D341Med (cell line): Measurements from ENCODE around the gene ST8SIA6.
"Not testable (repeated sequence)": the region's sequence is repeated elsewhere in the genome, so short reads cannot be mapped to it uniquely, and the experiment has no call there.

ENCODE experiments used
- DNase-seq: peaks from one replicate; pipeline ENCODE4 v3.0.0; 2012; ENCODE audit warnings: low spot score

ST8SIA6 gene

DNA sequence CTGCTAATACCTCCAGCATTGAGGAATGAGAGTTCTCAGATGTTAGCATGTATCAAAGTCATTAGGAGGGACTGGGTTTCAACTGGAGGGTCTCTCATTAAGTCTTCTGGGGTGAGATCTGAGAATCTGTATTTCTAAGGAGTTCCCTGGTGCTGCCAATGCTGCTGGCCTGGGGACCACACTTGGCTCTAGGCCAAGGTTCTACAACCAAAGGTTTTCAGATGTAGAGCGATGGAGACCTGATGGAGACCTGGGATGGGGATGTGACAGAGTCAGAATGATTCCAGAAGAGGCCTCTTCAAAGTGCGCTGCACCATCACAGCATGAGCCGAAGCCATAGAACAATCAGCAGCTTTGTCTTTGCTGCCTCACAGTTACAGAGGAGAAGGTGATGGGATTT is 27.2 kb downstream of the ST8SIA6 start:
- DNase-seq: no peak

DNA sequence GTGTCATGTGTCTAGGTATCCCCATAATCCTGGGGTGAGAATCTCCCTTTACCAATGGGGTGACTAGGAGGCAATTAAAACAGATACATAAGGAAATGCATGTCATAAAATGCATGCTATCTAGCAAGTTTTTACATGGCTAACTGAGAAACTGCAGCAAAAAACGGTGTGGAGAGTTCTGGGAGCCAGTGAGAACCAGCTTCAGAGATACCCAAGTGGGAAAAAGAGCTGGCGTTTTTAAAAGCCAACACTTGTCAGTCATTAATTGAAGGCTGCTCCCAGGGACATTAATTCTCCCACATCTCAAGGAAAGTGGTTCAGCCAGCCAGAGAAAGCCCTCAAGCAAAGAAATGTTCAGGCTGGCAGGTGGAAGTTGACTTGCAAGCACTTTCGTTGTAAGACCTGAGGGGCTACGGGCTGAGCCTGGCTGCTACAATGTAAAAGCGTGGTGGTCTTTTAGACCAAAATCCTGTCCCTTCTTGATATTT is 28.1 kb downstream of the ST8SIA6 start:
- DNase-seq: no peak

DNA sequence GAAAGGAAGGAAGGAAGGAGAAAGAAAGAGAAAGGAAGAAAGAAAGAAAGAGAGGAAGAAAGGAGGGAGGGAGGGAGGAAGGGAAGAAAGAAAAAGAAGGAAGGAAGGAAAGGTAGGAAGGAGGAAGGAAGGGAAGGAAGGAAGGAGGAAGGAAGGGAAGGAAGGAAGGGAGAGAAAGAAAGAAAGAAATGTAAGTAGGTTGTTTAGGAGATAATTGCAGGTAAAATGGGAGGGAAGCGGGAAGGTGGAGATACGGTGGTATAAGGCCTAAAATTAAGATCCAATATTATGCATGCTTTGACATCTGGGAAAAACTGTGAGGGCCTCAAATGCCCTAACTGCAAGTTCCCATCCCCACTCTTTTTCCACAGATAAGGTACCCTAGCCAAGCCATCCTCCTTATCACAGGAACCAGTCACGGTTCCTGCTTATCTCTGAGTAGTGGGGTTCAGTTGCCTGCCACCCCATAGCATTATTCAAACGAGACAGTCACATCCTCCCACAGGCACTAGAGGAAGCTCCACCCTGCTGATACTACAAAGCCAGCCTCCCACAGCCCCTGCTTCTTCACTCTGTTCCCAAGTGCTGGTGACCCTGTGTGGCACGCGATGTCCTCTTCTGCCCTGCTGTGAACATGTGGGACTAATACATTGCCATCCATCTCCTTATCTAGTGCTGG is 28.7 kb downstream of the ST8SIA6 start:
- no peak for DNase-seq

DNA sequence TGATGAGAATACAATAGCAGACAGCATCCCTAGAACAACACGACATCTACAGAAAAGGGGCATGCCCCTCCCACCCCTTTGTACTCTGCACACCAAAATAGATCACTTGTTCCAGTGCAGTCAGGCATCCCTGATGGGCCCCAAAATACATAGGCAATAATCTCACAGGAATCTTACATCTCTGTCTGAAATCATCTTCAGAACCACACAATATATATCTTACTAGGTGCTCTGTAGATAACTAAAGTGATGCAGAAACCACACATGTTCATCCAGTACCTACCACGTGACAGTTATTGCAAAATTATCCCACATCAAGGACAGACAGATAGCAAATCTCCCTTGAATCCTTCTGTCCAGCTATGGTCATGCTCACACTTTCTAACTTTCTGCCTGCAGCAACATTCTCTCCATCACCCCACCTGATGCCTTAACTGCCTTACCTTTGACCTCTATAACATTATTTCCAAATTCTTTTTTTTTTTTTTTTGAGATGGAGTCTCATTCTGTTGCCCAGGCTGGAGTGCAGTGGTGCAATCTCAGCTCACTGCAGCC is 30.7 kb downstream of the ST8SIA6 start:
- DNase-seq: no peak

DNA sequence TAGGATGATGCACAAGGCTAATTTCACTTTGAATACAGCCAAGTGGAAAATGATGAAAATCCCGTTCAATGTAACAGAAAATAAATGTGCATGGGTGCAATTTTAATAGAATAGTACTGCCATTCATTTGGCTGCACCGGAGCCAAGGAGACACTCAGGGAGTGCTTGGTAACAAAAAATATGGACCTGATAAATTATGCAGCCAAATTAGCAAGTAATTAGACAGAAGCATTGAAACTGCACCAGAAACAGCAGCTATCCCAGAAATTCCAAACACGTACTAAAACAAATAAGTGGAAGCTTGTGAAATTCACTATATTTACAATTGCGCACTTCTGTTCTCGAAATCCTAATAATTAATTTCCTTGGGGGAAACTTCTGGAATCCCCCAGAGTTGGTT is 31.5 kb downstream of the ST8SIA6 start:
- no peak for DNase-seq

DNA sequence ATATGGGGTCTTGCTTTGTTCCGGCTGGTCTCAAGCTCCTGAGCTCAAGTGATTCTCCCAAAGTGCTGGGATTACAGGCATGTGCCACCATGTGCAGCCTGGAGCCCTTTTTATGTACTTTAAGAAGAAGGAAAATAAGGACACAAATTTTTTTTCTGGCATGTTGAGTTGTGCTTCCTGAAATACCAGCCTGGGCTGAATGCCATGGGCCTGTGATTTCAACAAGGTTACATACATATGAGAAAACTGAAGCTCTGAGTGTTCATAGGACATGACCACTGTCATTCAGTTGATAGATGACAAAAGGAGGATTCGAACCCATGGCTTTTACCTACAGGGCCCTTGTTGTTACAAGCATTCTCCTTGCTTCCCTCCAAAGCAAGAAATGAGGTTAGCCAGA is 36.1 kb downstream of the ST8SIA6 start:
- no peak for DNase-seq

DNA sequence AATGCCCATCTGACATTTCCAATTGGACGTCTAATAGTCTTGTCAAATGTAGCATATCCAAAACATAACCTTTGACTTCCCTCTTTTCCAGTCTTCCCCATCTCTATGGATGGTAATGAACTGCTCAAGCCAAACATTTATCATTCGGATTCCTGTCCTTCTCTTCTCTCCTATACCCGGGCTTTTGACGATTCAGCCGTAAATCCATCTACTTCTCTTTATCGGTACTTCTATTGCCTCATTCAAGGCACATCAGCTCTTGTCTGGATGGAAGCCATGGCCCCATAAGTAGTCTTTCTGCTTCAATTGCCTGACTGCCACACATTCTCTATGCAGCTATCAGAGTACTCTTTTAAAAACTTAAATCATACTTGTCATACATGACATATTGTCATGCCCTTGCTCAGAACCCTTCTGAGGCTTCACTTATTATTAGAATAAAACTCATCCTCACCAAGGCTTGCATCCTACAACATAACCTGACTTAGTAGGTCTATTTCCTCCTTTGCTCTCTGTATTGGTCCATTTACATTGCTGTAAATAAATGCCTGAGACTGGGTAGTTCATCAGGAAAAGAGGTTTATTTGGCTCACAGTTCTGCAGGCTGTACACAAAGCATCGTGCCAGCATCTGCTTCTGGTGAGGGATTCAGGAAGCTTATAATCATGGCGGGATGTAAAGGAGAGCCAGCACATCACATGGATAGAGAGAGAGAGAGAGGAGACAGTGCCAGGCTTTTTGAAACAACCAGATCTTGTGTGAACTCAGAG is 37.8 kb downstream of the ST8SIA6 start:
- DNase-seq: no peak

DNA sequence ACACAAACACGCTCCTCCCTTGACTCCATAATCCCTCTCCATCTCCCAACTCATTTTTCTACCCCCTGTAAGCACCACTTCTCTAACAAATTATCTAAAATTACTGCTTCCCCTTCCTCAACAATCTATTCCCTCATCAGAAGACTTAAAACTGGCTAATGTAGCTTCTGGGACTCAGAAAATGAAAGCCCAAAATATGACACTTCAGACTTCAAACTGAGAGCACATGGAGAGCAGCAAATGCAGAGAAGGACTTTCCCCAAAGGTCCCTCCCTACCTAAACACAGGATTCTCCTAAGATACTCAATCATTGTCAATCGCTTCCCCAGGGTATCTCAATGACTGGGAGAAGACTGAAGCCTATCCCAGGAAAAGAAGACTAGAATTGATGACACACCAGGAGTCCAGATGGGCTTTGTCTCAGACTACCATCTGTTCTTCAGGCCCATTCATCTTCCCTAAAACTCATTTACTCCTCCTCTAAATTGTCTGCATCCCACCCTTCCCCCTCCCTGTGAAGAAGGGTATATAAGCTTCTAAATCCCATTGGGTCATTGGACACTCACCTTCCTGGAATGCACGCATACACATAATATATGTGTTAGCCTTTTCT is 39.2 kb downstream of the ST8SIA6 start:
- no peak for DNase-seq

DNA sequence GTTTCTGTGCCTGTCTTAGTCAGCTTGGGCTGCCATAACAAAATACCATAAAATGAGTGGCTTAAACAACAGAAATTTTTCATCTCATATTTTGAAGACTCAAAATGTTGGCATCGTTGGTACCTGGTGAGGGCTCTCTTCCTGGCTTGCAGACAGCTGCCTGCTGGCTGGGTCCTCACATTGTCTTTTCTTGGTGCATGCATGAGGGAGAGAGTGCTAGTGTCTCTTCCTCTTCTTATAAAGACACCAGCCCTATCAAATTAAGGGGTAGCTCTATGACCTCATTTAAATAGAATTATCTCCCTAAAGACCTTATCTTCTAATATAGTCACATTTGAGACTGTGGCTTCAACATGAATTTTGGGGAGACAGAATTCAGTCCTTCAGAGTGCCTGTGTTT is 39.9 kb downstream of the ST8SIA6 start:
- no peak for DNase-seq

DNA sequence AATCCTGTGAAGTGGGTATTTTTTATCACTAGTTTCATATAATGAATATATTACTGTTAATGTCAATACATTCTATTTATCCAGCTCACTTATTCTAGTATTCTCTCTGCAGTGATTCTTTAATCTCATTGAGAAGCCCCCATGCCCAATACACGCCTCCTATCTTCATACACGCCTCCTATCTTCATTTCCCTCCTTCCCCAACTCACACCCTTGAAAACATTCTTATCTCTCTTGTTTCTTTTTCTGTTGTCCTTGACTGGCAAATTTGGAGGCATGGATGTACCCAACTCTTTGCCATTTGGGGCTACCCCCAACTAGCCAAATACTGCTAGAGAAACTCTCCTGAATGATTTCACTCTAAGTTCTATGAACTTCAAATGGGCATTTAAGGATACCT is 40.5 kb downstream of the ST8SIA6 start:
- no peak for DNase-seq

DNA sequence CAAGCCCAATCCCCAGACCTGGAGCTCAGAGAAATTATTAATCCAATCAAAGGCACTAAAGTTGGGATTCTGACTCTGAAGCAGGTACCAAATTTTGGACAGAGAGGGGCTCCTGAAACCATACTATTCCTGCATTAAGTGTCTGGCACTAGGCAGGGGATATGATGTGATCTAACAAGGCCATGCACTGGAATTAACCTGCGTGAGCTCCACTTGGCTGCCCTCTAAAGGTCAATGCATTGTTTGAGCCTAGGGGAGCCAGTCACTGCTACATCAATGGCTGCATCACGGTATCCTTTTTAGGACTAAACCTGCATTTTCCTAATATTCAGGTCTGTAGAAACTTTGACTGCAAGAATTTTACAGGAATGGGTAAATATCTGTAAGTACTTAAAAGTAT is 42.1 kb downstream of the ST8SIA6 start:
- no peak for DNase-seq

DNA sequence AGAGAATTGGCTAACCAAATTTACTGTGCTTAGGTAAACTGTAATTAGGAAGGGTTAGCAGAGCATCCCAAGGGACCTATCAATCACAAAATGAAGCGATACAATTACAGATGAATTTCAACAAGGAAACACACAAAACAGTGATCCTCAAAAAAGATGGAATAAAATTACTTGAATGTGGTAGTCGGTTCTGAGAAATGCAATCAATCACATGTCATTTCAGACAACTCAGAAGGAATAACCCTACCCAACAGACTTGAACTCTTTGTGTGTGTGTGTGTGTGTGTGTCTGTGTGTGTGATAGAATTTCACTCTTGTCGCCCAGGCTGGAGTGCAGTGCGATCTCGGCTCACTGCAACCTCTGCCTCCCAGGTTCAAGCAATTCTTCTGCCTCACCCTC is 43.5 kb downstream of the ST8SIA6 start:
- DNase-seq: no peak

DNA sequence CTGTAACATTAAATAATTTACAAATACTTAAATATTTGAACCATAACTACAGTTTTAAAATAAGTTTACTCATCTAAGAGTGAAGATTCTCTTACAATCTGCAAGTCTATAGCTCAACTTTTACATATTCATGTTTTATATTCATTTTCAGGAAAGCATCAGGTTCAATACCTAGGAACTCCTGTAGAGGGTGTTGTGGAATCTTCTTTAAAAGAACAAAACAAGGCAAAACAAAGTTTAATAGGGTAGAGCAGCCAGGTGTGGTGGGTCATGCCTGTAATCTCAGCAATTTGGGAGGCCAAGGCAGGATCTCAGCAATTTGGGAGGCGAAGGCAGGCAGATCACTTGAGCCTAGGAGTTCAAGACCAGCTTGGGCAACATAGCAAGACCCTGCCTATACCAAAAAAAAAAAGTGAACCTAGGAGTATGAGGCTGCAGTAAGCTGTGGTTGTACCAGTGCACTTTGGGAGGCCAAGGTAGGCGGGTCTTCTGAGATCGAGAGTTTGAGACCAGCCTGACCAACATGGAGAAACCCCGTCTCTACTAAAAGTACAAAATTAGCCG is 45.1 kb downstream of the ST8SIA6 start:
- no peak for DNase-seq

DNA sequence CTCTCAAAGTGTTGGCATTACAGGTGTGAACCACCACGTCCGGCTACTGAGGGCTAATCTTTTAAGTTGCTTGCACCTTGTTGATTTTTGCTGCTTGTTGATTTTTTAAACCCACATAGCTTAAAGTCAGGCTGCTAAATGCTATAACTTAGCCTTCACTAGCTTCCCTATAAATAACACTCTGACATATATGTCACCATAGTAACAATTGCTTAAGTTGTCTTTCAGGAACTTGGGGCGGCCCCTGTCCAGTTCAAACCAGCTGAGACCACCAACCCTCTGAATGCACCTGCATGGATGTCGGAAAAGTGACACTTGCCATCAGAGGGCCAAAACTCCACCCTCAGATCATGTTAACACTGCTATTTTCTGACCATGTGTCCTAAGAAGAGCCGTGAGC is 47.3 kb downstream of the ST8SIA6 start:
- no peak for DNase-seq

DNA sequence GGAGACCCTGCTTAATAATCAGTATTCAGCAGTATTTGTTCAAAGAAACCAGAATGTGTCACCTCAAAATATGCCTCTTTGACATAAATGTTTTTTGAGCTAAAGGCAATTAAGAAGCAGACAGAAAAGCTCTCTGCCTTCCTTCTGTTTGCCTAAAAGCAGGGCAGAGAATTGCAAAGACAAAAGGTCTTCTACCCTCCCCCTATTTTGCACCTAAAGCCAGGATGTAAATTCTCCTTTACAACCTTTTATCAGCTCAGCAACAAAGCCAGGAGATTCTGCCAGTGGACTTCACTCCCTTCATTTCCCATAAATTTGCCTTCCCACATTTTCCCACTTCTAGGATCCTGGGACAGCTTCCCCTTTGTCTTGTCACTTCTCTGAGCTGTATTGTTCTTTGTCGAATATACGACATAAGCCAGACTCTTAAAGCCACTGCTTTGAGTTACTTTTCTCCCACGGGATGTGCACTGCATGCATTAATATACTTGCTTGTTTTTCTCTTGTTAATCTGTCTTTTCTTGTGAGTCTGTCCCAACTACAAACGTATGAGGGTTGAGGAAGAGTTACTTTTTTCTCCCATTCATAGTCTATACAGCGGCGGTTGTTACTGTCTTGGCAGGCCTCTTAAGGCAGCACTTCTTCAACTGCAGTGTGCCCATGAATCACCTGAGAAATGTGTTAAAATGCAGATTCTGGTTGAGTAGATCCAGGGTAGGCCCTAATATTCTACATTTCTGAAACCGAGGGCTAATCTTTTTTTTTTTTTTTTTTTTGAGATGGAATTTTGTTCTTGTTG is 48.2 kb downstream of the ST8SIA6 start:
- DNase-seq: no peak

DNA sequence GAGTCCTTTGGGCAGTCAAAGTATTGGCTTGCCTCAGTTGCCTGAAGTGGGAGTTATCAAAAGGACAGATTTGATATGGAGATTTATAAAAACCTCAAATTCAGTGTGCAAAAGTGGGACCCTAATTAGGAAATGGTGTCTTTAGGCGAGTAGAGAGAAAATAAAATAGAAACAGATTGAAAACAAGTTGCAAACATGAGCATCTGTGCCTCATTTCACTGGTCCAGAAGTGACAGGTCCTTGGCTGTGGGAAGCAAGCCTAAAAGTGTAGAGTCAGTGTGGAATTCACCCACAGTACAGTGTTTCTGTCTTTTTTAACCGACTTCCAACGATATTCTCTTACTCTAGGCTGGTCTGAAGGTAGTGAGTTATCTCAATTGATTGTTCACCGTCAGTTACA is 51.2 kb downstream of the ST8SIA6 start:
- DNase-seq: no peak

DNA sequence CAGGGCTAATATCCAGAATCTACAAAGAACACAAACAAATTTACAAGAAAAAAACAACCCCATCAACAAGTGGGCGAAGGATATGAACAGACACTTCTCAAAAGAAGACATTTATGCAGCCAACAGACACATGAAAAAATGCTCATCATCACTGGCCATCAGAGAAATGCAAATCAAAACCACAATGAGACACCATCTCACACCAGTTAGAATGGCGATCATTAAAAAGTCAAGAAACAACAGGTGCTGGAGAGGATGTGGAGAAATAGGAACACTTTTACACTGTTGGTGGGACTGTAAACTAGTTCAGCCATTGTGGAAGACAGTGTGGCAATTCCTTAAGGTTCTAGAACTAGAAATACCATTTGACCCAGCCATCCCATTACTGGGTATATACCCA is 52.4 kb downstream of the ST8SIA6 start:
- not testable (repeated sequence) for DNase-seq

DNA sequence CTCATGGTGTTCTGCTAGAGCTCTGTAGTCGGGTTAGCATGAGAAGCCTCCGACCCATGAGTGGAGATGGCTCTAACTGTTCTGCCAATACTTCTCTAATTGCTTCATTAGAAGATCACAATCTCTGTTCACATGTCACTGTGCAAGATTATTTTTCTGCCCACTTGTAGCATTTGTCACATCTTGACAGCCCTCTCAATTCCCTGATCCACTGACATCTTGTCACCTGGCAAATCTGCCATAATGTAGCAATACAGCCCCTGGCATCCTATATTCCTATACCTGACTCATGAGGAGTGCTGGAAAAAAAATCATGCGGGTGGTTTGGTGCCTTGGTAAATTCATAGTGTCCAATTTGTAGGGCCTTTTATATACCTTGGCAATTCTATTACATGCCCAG is 58.4 kb downstream of the ST8SIA6 start:
- DNase-seq: no peak

DNA sequence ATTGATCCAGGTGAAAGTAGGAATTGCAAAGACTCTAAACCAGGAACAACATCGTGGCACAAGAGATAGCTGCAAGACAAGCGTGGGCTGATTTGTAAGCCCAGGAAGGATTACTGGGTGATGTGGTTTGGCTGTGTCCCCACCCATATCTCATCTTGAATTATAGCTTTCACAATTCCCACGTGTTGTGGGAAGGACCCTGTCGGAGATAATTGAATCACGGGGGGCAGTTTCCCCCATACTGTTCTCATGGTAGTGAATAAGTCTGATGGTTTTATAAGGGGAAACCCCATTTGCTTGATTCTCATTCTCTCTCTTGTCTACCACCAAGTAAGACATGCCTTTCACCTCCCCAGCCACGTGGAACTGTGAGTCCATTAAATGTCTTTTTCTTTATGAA is 59.5 kb downstream of the ST8SIA6 start:
- no peak for DNase-seq

DNA sequence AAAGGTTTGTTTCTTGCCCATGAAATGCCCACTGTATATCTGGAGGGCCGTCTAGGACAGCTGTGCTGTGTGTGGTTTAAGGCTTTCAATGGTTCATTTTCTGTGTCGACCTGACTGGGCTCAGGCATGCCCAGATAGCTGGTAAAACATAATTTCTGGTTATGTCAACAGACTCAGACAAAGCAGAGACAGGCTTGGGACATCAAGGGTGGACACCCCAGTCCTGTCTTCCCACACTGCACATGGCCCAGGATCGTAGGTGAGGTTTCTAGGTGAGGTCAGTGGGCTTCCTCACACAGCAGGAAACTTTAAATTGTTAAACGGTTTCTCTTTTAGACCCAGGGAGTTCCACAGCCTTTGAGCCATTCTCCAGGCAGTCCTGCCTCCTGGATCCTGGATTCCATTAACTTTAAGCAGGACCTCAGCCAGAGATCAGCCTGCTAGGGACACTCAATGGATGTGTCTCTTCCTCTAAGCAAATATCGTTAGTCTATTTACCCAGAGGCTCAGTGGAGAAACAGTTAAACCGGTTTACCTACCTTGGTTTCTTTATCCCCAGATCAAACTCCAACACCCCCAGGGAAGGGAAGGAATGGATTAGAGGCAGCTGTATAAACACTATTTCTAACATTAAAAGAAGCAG is 66.4 kb downstream of the ST8SIA6 start:
- DNase-seq: no peak

DNA sequence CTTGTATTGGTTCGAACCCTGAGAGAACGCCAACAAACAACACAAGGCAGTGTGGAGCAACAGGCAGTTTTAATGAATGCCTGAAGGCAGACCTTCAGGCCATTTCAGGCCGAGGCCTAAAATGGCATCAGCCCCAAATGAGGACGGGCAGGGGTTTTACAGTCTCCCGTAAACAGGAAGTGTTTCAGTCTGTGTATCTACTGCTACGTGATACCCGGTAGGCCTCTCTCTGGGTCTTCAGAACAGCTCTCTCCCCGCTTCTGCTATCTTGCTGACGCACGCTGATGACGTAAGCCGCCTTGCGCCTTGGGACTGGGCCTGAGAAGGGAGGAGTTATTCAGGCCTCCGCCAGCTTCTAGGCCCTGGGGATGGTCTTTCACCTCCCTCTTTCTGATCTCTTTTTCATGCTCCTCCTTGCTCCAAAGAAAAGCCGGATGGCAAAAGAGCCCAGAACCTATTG is 67.7 kb downstream of the ST8SIA6 start:
- no peak for DNase-seq
